GM18519 (cell line): ENCODE data around the gene ASB13.
A peak's percentile ranks its signal among the peaks of the same experiment; 100 is the strongest.

Source experiments
- ATAC-seq: cut with Tn5 transposase; IDR thresholded peaks from one replicate; pipeline ENCODE4 v1.9.1; 2021; ENCODE audit warnings: mild to moderate bottlenecking, moderate library complexity; ENCODE audit not compliant: unreplicated experiment, low FRiP score

The ASB13 gene

DNA sequence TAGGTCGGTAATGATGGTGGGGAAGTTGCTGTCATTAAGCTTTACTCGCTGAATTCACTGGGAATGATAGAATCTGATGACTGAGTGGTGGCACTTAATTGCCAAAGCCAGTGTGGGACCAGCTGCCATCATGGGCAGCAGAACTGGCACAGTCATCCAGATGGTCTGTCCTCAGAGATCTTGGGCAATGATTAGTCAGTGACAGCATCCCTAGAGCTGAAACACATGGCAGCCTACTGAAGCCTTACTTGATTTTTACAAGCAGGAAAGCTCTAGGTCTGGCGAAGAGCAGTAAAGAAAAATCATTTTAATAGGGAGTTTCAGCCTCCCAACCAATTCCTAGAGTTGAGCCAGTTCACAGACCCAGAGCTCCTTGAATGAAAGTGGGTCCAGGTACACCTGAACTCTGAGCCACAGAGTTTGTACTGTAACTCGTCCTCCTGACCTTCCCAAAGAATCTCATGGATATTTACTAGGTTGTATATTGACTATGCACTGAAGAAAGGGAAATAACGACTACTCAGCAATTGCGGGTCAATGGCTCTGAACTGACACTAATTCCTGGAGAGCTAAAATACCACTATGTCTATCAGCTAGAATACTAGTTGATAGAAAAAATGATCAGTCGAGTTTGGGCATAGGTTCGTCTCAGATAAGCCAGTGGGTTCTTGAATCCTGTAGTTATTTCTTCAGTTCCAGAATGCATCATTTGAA is 4.4 kb upstream of the ASB13 start:
- ATAC-seq: no peak

DNA sequence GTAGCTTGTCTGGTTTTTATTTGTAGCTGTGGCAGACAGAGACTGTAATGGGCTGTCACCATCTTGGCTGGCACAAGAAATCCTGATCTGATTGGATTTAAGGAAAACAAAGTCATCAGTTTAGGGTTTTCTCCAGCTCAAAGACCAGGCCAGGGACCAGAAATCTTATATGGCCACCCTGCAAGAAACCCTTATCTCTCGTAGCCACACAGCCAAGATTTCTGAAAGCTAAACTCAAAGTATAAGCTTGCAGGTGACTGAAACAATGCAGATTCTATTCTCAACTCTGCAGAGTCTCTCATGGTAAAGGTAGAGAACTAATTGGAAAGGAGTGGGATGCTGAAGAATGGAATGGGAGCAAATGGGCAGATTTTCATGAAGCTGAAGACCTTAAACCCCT is 3.2 kb upstream of the ASB13 start:
- ATAC-seq: no peak

DNA sequence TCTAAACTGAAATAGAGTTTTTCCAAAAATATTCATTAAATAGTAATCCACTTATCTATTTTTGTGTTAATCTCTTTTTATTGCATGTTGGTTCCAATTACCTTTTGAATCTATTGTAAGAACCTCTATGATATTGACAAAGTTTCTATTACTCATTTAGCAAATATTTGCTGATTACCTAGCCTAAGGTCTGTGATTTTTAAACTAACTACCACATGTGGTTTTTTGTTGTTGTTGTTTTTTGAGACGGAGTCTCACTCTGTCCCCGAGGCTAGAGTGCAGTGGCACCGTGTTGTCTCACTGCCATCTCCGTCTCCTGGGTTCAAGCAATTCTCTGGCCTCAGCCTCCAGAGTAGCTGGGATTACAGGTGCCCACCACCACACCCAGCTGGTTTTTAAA is 2.0 kb upstream of the ASB13 start:
- ATAC-seq: no peak

DNA sequence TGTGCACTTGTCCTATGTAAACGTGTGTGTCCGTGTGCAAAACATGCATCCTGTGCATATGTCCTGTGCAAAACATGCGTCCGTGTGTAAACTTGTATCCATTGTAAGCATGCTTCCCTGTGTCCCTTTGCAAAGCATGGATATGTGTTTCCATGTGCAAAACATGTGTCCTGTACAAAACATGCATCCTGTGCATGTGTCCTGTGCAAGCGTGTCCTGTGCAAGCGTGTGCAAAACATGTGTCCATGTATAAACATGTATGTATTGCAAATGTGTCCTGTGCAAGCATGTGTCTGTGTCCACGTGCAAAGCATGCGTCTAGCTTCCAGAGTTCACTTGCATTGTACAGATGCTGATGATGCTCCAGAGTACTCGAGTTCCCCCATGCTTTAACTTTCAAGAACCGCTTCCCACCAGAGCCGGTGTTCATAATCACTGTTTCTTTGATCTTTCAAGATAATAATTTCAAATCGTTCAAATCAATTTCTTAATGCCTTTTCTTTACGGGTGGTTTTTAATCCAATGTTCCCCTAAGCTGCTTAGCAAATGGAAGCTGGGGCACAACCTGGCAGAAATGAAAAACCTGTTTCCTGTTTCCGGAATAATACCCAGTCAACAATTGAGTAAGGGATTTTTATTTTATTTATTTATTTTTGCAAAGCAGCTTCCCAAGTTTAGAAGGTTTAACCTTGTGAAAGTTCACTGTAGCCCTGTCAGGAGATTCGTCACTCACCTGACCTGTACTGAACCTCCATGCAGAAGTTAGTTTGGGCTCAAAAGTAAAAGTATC is 641 bp upstream of the ASB13 start:
- no peak for ATAC-seq

DNA sequence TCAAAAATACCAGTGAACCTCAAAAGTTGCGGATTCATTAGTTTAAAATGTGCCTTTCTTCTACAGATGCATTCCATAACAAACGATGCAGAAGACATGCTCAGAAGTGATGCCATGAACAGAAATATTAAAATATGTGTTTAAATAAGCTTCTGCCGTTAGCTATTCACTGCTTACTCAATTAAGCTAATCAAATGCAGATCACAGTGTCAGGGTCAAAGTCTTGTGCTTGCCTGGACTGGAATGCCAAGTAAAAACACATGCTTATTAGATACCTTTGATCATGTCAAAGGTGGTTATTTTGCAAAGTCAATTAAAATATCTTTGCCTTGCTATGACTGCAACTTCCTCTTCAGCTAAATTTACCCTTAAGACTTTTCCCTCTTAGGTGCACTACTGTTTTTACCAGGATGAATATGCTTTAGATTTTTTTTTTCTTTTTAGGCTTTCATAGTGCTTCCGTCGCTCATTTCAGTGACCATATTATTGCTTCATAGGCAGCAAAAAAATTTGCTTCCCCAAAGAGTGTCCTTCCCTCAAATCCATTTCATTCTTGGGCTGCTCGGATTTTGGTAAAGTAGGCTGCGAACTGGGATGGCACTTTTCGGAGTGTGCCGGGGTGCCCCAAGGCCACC is 905 bp downstream of the ASB13 start:
- ATAC-seq: no peak

DNA sequence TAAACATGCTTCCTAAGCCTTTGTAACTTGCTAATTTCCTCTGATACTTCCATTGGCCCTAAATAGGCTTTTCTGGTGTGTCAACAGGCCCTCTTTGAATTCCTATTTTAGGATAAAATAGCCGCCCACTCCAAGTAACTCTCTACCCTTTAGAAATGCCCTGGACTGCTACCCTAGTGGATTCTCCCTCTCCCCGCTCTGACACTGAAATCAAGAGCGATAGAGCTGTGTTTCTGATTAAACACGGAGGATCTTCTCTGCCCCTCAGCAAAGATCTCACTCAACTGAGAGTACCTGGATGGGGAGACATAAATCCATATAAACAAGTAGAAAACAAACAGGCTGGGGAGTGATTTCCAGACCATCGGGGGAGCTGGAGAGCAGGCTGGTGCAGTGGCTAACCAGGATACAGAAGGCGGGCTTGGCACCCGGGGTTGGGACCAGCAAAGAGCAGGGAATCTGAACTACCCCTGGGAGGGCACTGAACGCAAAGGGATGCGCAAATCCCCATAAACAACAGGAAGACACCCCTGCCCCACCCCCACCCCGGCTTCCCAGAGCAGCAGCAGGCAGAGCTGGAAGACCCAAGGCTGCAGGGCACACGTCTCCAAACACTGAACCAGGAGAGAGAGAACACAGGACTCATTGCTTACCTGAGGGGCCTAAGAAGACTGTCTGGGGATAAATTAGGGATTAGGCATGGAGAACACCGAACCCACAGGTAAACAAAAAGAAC is 2.5 kb downstream of the ASB13 start:
- ATAC-seq: no peak

DNA sequence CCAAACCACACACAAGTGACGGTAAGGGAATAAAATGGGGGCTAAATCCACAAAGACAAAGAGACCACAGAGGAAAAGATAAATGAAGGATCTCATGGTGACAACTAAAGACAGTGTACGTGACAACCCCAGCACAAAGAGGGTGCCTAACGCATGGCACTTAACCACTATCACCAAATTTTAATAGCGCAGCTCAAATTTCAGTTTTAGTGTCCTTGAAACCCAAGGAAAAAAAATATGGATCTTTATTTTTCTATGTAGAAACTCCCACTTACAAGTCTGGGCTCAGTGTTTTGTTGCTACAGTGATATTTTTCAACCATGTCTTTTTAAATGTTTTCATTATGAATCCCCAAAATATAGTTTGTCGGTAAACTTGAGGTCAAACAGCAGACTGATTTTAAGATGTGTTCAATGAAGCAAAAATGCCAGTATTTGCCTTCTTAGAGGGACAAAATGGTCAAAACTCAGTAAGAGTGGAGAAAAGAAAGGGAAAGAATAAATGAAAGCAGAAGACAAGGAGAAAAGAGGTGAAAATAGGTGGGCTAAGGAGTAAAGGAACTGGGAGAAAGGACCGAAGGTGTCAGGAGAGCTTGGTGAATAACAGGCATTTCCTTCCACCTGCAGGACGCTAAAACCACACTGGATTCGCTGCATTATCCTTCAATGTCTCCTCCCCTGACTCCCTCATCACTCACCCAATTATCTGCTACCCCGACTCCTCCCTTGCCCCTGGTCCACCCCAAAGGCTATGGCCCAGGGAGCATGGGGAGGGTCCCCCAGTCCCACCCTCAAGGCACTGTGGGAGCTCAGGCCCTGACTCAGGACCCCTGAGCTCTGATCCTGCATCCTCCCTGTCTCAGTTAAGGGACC is 3.5 kb downstream of the ASB13 start:
- no peak for ATAC-seq

DNA sequence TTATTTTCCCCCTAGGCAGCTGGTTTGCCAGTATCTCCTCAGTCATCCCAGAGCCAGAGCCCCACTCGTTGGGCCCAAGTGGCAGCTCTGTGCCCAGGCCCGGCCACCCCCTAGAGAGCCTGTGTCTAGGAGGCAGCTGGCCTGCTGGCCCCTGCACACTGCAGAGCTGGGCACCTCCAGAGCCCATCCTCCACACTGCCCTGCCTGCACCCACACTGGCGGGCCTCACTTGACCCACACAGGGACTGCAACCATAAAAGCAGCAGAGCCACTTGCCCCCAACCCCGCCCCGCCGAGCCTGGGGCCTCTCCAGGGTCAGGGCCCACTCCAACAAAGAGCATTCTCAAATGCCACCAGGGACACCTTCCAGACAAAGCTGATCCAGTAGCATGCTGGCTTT is 5.4 kb downstream of the ASB13 start:
- ATAC-seq: no peak

DNA sequence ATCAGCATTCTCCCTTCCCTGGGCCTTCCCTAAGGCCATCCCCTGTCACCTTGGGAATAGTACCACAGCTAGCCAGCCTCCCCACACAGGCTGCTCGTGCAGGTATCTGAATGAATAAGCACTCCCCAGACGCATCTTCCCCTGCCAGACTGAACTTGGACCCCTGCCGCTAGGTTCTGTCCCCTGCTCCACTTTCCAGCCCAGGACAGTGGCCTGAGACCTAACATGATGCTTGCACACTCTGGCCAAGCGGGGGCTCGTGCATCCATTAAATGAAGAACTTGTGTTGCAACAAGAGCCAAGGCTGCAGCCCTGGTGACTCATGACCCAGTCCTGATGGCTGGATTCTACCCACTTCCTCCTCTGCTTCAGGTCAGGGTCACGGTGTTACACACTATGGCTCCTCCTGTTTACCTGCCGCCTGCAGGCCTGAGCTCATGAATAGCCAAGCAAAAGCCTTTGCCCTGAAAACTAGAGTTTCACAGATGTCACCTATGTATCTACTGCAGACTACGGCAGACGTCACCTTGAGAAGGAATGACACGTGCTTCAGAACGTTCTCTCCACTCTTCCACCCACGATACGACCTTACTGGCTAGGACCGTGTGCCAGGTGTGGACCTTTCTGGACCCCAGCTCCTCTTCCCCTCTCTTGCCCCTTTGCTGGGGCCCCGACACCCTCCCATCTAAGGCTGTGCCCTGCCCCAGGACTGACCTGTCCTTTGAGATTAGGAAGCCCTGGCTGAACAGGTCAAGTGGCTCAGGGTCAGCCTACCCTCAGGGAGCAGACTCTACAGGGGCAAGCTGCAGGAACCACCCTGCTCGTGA is 6.5 kb downstream of the ASB13 start:
- ATAC-seq: peak; percentile 61

DNA sequence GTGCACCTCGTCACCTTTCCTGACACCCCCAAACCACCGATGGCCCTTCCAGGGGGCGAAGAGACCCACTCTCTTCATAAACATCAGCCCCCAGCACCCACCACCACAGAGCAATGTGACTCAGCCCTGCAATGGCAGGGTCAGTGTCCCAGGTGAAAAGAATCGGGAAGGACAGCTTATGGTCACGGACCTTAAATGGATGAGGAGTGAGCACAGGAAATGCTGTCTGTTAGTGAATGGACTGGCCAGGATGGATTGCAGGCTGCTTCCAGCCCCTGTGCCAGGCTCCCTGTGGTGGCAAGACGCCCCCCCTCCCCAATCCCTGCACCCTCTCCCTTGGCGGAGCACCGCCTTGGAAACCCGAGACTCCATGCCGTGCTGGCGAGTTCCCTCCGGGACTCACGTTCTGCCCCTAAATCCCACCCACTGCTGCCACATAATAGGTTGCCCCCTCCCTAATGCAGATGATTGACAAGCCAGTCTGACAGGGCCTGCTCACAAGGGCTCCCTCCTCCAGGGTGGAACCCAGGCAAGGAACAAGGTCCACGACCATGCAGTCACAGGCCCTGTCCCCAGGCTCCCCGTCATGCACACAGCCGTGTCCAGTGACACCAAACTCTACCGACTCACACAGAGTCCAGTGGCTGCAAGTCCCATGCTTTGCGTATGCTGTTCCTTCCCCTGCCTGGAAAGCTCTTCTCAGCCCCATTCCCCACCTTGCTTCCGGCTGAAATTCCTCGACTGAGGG is 7.3 kb downstream of the ASB13 start:
- ATAC-seq: no peak

DNA sequence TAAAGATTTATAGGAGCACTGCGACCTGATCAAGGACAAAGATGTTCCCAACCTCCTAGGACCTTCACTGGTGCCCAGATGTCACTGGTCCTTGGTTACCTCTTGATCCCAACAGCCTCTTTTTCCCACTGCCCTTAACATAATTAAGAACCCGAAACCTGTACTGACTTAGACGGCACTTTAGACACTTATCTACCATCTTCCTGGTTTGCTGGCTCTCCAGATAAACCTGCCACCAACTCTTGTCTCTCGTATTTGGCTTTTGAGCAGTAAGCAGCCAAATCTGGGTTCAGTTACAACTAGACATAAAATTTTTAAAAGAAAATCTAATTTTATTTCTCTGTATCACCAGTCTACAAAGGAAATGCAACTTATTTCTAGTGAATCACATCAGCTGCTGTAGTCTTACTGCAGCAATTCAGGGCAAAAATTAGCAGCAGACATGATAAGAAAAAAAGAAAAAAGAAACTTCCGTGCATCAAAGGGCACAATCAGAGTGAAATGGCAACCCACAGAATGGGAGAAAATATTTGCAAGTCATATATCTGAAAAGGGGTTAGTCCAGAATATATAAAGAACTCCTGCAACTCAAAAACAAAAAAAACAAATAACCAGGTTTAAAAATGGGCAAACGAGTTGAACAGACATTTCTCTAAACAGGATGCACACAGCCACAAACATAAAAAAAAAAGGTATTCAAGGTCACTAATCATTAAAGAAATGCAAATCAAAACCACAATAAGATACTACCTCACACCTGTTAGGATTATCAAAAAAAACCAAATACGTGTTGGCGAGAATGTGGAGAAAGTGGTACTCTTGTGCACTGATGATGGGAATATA is 9.4 kb downstream of the ASB13 start:
- no peak for ATAC-seq

DNA sequence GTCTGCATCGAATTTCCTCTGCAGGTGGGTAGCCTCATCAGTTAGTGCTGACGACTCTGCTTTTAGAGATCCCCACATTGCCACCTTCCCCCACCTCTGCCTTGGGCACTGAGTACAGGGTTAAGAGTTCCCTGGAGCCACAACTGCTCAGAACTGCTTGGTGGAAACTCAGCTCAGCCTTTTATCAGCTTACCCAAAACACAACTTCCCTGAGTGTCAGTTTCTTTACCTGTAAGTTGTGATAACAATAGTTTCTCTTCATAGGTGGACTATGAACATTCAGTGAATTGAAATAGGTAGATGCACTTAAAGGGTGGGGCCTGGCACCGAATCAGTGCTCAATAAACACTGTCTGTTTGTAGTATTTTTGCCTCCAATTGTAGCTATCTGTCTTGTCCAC is 11.3 kb downstream of the ASB13 start:
- ATAC-seq: no peak

DNA sequence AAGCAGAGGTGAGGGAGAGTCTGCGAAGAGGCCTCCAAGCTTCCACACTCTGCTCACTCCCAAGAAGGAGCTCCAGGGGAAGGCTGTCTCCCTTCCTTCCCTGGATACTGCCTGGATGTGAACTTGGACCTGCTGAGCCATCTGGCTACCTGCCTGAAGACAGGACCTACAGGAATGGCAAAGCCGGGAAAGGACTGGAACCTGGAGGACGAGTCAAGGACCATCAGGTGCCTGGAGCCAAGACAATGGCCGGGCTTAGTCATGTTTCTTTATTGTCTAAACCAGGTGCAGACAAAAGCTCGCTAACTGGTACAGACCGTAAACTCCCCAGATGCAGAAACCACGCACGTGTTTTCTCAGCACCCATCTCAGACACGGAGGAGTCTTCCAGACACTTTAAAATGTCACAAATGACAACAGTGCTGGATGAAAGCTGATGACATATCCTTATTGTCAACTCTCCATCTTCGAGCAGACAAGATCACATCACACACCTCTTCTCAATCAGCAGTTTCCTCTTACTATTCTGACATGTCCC is 12.1 kb downstream of the ASB13 start:
- no peak for ATAC-seq

DNA sequence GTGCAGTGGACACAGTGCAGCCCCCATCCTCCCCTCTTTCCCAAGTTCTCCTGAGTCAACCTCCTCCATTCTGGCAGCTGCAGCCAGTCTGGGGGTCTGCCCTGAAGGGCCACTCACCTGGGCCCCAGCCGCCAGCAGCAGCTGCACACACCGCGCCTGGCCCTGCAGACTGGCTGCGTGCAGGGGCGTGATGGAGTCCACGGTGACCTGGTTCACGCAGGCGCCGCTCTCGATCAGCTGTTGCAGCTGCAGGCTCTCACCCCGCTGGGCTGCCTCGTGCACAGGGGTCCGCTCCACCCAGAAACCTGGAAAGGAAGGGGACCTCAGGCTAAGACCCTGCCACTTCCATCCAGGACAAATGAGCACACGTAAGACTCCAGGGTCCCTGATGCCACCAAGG is 13.6 kb downstream of the ASB13 start:
- ATAC-seq: no peak

DNA sequence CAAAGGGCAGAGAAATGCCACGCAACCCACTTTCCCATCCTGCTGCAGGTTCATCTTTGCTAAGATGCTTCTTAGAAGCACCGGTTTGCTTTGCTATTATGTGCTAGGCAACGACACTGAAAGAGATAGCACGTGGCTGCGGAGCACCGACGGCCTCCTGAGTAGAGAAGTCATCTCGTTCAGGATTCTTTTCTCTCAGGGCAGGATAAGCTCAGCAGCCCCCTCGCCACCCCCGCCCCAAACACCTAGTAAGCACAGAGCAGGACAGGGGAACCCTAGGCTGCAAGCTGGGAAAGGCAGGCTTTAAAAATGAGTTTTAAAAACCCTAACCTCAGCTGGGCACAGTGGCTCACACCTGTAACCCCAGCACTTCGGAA is 15.0 kb downstream of the ASB13 start:
- ATAC-seq: no peak

DNA sequence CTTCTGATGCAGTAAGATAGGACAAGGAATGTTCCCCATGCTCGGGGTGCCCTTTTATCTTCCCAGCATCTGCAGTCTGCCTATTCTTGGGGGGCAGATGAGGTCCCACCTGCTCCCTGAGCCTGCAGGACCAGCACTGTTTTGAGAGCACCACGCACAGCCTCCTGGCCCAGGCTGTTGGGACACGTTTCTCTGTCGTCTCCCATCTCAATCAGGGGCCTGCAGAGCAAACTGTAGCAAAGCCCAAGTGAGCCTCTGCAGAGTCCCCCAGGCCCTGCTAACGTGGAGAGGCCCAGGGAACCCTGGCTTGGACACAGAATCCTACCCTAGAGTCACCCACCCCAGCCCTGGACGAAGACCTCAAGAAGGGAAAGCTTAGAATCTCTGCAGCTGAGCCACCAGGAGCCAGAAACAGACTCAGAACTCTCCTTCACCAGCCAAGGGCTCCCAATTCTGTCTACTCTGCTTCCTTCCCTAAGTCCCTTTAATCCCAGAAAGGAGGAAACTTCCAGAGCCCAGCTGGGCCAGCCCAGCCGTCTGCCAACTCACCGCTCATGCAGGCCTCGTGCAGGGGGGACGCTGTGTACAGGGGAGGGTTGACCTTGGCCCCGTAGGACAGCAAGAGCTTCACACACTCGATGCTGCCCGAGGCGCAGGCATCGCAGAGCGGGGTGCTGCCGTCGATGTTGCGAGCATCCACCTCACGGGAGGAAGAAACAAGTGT is 15.6 kb downstream of the ASB13 start:
- ATAC-seq: no peak

DNA sequence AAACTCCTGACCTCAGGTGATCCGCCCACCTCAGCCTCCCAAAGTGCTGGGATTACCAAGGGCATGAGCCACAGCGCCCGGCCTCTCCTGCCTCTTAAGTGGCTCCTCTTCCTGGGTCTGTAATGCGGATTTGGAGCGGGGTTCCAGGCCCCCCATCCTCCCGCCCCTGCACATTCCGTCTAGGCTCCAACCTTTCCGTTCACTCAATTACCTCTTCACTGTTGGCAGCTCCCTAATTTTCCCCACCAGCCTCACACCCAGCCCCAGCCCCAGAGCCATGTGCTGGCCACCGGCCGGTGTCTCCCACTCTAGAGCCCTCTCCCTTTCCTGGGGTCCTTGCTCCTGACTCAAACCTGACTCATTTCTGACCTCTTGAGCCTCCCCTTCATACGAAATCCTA is 16.6 kb downstream of the ASB13 start:
- ATAC-seq: no peak
